OCI-LY1 (cell line): Measurements from ENCODE around the gene MAPK8IP1.

Experiments
- H2AFZ ChIP-seq: fragments of 200-600 bp; sonication (generic), shearing (Covaris generic); 2 replicates; pipeline ENCODE4 v1.6.0; 2014; ENCODE audit warnings: antibody characterized with exemption, mild to moderate bottlenecking, low read length
- H3F3A ChIP-seq: fragments of 200-600 bp; sonication (generic), shearing (Covaris generic); 2 replicates; pipeline ENCODE4 v1.6.0; 2014; ENCODE audit warnings: mild to moderate bottlenecking, antibody characterized with exemption, low read length, moderate library complexity; ENCODE audit not compliant: insufficient read depth
- H3K27ac ChIP-seq: fragments of 200-600 bp; sonication (generic); 2 replicates; pipeline ENCODE4 v1.5.1; 2014; ENCODE audit warnings: low read length, mixed run types, mild to moderate bottlenecking, low read depth; ENCODE audit not compliant: poor library complexity, severe bottlenecking
- H3K27me3 ChIP-seq: fragments of 200-600 bp; sonication (generic); 2 replicates; pipeline ENCODE4 v1.6.0; 2014; ENCODE audit warnings: antibody characterized with exemption, mild to moderate bottlenecking, low read length, moderate library complexity; ENCODE audit not compliant: insufficient read depth
- H3K36me3 ChIP-seq: fragments of 200-600 bp; sonication (generic); 2 replicates; pipeline ENCODE4 v1.6.1; 2014; ENCODE audit warnings: mild to moderate bottlenecking, antibody characterized with exemption, low read length, moderate library complexity, mixed read lengths; ENCODE audit not compliant: insufficient read depth
- H3K4me1 ChIP-seq: fragments of 200-600 bp; sonication (generic); 2 replicates; pipeline ENCODE4 v1.5.1; 2014; ENCODE audit warnings: mild to moderate bottlenecking, low read length, moderate library complexity; ENCODE audit not compliant: insufficient read depth, severe bottlenecking
- H3K4me2 ChIP-seq: fragments of 200-600 bp; sonication (generic), shearing (Covaris generic); 2 replicates; pipeline ENCODE4 v1.6.1; 2014; ENCODE audit warnings: low read length
- H3K4me3 ChIP-seq: fragments of 200-600 bp; sonication (generic); 2 replicates; pipeline ENCODE4 v1.5.1; 2014; ENCODE audit warnings: low read length, low read depth, mild to moderate bottlenecking, mixed read lengths; ENCODE audit not compliant: poor library complexity, severe bottlenecking
- H3K79me2 ChIP-seq: fragments of 200-600 bp; shearing (Covaris generic); 2 replicates; pipeline ENCODE4 v1.6.1; 2016; ENCODE audit warnings: mixed run types, low read length, mixed read lengths; ENCODE audit not compliant: insufficient read depth
- H3K9ac ChIP-seq: fragments of 200-600 bp; sonication (generic), shearing (Covaris generic); 2 replicates; pipeline ENCODE4 v1.6.1; 2014; ENCODE audit warnings: mild to moderate bottlenecking, low read length, mixed read lengths
- H3K9me2 ChIP-seq: fragments of 200-600 bp; sonication (generic), shearing (Covaris generic); 2 replicates; pipeline ENCODE4 v1.6.1; 2014; ENCODE audit warnings: low read depth, mild to moderate bottlenecking, low read length, mixed read lengths
- H3K9me3 ChIP-seq: fragments of 200-600 bp; shearing (Covaris generic); 2 replicates; pipeline ENCODE4 v1.6.1; 2014; ENCODE audit warnings: low read length, mixed read lengths
- H4K20me1 ChIP-seq: fragments of 200-600 bp; sonication (generic), shearing (Covaris generic); 2 replicates; pipeline ENCODE4 v1.6.0; 2016; ENCODE audit warnings: mild to moderate bottlenecking, low read length; ENCODE audit not compliant: insufficient read depth
- CTCF ChIP-seq: fragments of 200-600 bp; sonication (generic), shearing (Covaris generic); IDR thresholded peaks from 2 replicates; pipeline ENCODE4 v1.5.1; 2017; ENCODE audit warnings: mild to moderate bottlenecking, antibody characterized with exemption, low read length, moderate library complexity, mixed read lengths
- EZH2 ChIP-seq: fragments of 200-600 bp; sonication (generic), shearing (Covaris generic); IDR thresholded peaks from 2 replicates; pipeline ENCODE4 v1.8.0; 2017; ENCODE audit warnings: borderline replicate concordance, mixed run types, mild to moderate bottlenecking, antibody characterized with exemption, low read length, moderate library complexity, mixed read lengths

The MAPK8IP1 gene

DNA sequence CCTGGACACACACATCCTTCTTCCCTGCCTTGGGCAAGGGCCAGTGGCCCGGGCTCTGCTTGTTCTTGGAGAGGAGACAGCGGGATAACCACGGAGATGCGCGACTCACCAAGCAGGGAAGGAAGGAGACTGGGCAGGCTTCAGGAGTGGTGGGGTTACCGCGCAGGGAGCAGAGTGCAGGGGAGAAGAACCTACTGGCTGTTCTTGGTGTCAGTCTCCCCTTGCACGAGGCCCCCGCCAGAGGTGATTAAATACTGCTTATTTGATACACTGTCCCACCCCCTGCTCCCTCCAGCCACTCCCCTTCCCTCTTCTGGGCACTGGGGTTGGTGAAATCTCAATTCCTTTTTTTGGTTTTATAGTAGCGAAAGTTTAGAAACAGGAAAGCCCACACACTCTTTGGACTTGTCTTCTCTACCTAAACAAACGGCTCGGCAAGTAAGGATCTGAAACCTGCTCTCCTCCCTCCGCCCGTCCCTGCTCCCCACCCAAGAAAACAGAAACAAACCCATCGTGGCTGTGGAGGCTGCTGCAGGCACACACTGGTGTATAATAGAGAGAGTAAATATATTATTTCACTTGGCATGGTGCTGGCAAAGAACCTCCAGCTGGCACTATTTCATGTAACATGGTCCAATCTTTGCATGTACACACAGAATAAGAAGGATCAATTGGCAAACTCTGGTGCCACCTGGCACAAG lies 47.8 kb downstream of the MAPK8IP1 start:
- no peaks in the 10 kb centered on the region for H3K9me2 ChIP-seq
- H2AFZ ChIP-seq: no peak overlapping the region
- H3F3A ChIP-seq: no peaks in the 10 kb centered on the region
- TF ChIP-seq EZH2: no peak
- no peak for TF ChIP-seq CTCF
- H3K79me2 ChIP-seq: no peaks in the 10 kb centered on the region
- H3K27me3 ChIP-seq: no peaks in the 10 kb centered on the region
- H3K9me3 ChIP-seq: no peaks in the 10 kb centered on the region
- H3K4me3 ChIP-seq: peak overlapping the region; percentile 51
- peak overlapping the region; percentile 86 for H3K27ac ChIP-seq
- H3K36me3 ChIP-seq: peaks cover 38% of the 10 kb centered on the region
- H3K4me2 ChIP-seq: peak overlapping the region; percentile 69
- H3K4me1 ChIP-seq: peaks cover 62% of the 10 kb centered on the region
- peak overlapping the region; percentile 41; the same call in 1 of the 2 replicates for H3K9ac ChIP-seq
- H4K20me1 ChIP-seq: no peaks in the 10 kb centered on the region

GRCh38 chr11:45933846-45934579 lies 48.6 kb downstream of the MAPK8IP1 start:
- H3K27ac ChIP-seq: peak overlapping the region; percentile 86
- TF ChIP-seq CTCF: no peak
- no peak for TF ChIP-seq EZH2
- peak overlapping the region; percentile 69 for H3K4me2 ChIP-seq
- peak overlapping the region; percentile 51 for H3K4me3 ChIP-seq
- H2AFZ ChIP-seq: no peak overlapping the region
- peaks cover 69% of the 10 kb centered on the region for H3K4me1 ChIP-seq
- no peaks in the 10 kb centered on the region for H3K9me2 ChIP-seq
- H3K27me3 ChIP-seq: no peaks in the 10 kb centered on the region
- no peaks in the 10 kb centered on the region for H4K20me1 ChIP-seq
- no peaks in the 10 kb centered on the region for H3K9me3 ChIP-seq
- H3F3A ChIP-seq: no peaks in the 10 kb centered on the region
- H3K79me2 ChIP-seq: no peaks in the 10 kb centered on the region
- peak overlapping the region; percentile 23; the same call in 1 of the 2 replicates for H3K9ac ChIP-seq
- H3K36me3 ChIP-seq: peaks cover 38% of the 10 kb centered on the region

GRCh38 chr11:45934580-45935318 lies 49.3 kb downstream of the MAPK8IP1 start:
- Histone ChIP-seq H3K4me3 (no peak overlapping the region), H3K9ac (no peak overlapping the region; the same call in 1 of the 2 replicates), H4K20me1 (no peaks in the 10 kb centered on the region), H2AFZ (no peak overlapping the region), H3K27me3 (no peaks in the 10 kb centered on the region), H3K79me2 (no peaks in the 10 kb centered on the region), H3K36me3 (peaks cover 38% of the 10 kb centered on the region), H3K4me1 (peaks cover 67% of the 10 kb centered on the region), H3F3A (no peaks in the 10 kb centered on the region; the same call in 1 of the 2 replicates), H3K9me2 (no peaks in the 10 kb centered on the region), H3K27ac (peak overlapping the region; percentile 86), H3K4me2 (no peak overlapping the region), H3K9me3 (no peaks in the 10 kb centered on the region)
- TF ChIP-seq EZH2: no peak
- TF ChIP-seq CTCF: no peak
